CD4-positive, alpha-beta T cell treated with Interleukin-4 for 1 hour (primary cell): ENCODE measurements around the gene PCGF5.
"Not testable (repeated sequence)": the region's sequence is repeated elsewhere in the genome, so short reads cannot be mapped to it uniquely, and the experiment has no call there.

ENCODE experiments used
- DNase-seq, 2 donors: peaks; one replicate each; pipeline ENCODE4 v3.0.0-alpha.2; 2020 to 2022

Gene PCGF5

DNA sequence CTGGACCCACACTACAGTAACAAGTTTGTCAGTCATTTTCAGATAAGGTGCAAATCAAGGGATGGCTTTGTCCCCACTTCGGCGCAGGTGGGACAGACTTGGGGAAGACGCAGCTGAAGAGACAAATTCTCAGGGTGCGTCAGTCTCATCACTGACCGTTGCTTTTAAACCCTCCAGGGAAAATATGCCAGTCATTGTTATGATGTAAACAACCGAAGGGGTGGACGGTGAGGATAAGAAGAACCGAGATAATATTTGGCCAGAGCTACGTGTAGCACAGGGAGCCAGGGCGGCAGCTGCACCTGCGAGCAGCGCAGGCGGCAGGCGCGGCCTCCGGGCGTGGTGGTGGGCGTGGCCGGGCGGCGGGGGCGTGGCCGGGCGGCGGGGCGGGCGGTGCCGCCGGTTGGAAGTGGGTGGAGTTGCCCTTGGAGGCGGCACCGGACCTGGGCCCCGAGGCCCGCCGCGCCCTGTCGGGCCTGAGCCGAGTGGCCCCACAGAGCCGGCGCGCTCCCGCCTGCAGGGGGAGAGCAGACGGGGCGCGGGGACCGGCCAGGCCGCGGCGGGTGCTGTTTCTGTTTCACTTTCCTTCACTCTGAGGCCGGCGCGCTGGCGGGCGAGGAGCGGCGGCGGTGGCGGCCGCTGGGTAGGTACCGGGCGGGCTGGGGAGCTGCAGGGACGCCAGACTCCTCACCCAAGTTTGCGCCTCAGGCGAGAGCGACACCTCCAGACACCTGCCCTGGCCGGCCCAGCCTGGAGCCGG is at the start of gene PCGF5:
TSS of gene PCGF5 (plus strand) at position 470 of the 760 bp plus-strand sequence. CDS start 2,209 bp downstream, outside the sequence.
- DNase-seq = peak; percentile 94 to 95

DNA sequence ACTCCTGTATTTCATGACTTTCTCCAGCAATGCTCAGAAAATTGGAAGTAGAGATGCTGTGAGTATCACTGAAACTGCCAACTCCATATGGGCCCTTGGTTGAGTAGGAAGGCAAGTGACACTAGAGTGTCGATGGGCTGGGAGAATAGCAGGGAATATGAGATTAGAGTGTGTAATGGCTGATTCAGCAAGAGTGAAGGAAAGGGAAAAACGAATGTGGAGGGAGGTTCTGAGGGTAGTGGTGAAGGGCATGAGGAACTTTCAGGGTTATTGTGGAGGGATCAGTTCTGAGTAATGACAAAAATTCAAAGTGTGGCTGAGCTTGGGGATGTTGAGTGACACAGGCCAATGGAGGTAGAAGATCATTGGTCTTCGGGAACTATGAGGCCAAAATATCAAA is 49.0 kb upstream of the PCGF5 start:
- no peak for DNase-seq

DNA sequence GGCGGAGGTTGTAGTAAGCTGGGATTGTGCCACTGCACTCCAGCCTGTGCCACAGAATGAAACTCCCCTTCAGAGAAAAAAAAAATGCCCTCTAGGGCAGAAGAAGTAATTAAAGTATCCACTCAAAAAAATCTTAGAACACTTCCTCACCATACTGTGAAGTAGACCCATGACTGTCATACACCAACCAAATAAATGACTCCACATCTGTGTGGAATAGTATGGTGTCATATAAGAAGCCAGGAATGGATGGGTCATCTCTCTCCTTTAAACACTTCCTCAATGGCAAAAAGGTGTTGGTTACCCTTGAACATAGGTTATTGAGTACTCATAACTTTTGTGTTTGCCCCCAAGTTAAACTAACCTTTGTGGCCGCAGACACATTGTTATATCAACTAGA is 48.1 kb upstream of the PCGF5 start:
- no peak for DNase-seq

DNA sequence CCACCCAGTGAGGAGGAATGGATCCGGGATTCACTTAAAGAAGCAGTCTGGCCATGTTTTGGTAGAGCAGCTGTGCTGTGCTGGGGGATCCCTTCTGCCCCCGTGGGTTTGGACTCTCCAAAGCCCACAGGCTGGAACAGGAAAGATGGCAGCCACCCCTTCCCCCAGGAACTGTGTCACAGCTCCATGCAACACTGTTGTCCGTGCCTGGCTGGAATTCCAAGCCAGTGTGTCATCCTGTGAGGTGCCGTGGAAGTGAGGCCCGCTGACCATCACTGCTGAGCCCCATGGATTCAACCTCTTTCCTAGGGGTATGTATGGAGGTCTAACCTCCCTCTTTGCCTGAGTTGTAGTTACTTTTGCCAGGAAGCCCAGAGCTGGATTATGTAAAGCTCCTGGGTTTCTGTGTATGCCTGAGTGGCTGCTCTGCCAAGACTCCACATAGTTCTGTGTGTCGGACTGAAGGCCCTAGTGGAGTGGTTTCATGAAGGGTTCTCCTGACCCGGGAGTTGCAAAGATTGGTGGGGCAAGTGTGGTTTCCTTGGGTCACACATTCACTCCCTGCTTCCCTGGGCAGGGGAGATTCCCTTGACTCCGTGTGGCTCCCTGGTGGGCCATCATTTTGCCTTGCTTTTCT is 35.1 kb upstream of the PCGF5 start:
- DNase-seq = no peak

DNA sequence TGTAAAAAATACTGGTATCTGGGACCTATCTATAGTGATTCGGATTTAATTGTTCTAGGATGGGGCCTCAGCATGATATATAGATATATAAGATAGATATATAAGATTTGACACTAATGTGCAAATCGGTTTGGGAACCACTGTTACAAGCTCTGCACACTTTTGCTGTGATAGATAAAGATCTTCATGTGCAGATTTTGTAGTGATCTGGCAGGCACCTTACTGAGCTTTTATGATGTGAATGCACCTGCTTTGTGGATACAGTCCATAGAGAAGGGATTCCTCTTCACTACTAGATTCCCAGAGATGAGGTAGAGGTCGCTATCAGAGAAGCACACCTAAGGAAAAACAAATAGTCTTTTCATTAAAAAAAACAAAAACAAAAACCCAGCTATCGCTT is 33.3 kb upstream of the PCGF5 start:
- DNase-seq = no peak

DNA sequence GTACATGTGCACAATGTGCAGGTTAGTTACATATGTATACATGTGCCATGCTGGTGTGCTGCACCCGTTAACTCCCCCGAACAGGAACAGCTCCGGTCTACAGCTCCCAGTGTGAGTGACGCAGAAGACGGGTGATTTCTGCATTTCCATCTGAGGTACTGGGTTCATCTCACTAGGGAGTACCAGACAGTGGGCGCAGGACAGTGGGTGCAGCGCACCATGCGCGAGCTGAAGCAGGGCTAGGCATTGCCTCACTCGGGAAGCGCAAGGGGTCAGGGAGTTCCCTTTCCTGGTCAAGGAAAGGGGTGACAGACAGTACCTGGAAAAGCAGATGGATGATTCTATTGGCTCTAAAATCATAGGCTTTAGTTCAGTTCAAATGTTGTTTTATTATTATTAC is 32.5 kb upstream of the PCGF5 start:
- DNase-seq = not testable (repeated sequence)

DNA sequence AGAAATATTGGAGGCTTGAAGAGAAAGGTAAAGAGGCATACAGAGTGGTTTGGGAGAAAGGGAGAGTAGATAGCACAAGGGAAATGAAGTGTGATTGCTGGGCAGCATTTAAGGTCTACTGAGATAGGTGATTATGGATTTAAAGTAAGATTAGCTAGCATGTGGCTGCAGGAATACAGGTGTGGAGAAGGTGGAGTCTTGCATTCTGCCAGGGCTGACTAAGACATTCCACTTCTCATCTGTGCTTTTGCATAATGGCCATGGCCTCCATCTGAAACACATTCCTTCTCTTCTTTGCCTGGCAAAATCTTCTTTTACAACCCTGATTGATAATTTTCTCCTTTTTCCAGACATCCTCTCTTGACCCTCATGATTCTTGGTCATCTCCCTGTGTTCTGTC is 31.6 kb upstream of the PCGF5 start:
- DNase-seq = no peak

DNA sequence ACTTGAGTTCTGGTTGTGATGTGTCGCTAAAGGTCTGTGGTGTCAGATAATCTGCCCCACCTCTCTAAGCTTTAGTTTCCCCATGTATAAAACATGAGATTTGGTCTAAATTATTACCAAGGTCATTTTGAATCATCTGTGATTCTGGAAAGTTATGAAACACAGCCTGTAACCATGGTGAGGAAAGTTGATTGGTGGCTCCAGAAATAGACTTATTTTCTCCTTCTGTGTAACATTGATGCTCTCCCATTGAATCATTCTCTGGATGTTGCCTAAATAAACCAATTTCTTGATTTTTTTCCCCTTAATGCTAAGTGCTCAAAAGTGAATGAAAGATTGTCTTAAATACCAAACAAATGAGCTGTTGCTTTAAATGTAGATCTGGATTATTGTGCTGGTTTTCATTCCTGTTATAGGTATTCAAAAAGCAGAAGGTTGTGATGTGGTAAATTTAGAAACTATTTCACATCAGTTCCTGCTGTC is 30.0 kb upstream of the PCGF5 start:
- DNase-seq = no peak

DNA sequence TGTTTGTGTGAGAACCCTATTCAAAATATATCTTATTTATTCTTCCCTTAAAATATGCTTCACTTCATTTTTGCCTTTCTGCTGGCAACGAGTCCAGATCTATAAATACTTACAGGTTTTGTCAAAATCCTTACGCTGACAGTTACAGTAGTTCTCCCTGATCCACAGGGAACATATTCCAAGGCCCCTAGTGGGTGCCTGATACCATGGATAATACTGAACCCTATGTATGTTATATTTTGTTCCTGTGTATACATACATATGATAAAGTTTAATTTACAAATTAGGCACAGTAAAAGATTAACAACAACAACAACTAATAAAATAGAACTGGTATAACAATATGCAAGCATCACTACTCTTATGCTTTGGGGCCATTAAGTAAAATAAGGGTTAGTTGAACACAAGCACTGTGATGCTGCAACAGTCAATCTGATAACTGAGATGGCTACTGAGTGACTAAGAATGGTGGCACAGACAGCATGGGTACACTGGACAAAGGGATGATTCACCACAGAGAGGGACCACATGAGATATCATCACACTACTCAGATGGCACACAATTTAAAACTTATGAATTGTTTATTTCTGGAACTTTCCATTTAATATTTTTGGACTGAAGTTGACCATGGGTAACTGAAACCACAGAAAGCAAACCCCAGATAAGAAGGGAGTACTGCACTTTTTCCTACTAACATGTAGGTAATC is 29.4 kb upstream of the PCGF5 start:
- no peak for DNase-seq

DNA sequence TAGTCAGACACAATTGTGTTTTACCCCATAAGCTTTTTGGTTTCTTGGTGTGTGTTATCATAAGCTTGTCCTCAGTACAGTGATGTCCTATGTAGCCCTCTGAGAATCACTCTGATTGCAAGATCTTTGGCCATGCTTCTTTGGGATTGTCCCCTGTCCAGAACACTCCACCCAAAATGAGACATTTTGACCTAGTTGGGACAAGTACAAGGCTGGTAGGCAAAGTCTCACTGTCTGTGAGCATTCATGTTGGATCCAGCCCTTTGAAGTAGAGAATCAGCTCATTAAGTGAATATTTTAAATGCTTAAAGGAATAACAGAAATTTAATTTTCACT is 28.9 kb upstream of the PCGF5 start:
- no peak for DNase-seq

DNA sequence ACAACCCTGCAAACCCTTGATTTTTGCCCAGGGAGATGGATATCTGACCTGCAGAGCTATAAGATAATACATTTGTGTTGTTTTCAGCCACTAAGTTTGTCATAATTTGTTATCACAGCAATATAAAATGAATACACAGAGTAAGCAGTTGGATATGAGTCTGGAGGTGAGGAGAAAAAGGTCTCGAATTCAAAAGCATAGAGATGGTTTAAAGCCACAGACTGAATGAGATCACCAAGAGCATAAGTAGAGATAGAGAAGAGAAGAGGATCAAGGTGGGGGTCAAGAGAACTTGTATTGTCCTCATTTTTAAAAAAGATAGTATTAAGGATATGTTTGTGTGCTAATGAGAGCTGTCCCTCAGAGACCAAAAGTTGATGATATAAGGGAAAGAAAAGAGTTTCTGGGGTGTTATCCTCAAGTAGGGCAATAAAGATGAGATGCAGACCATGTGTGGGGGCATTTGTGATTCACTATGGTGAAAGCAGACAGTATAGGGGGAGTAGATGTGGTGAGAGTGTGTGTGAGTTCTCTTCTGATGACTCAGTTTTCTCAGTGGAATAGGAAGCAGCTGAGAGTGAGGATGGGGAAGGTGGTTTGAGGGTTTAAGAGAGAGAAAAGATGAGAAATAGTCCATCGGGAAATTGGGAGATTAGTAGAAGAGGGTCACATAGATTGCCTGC is 25.8 kb upstream of the PCGF5 start:
- DNase-seq = no peak

DNA sequence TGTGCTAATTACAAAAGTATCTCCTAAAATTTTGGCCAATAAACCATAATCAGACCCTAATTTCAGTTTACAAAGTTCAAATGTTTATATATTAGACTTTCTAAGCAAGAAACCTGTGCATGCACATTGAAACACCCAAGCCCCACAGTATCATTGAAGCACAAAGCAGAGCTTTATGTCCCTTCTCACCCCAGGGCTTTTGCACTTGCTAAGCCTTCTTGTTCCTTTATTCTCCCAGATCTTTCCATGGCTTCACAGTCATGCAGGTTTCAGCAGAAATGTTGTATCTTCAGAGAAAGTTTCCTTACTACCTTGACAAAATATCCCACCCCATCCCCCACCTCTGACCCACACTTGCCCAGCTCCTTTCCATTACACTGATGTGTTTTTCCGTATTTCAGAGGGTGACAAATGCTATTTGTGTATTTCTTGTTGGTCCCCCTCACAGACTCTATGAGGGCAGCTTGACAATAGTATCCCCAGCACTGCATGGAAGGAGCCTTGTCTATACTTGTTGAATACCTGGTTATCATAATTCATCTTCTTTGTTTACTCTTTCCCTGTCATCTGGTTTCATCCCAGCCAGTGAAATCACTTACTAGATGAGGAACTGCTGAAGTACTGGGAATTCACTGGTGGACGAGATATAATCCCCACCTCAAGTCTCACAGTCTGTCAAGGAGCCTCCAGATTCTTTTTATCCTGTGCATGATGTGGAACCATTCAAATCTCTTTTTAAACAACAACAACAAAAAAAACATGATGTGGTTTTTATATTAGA is 24.0 kb upstream of the PCGF5 start:
- no peak for DNase-seq

DNA sequence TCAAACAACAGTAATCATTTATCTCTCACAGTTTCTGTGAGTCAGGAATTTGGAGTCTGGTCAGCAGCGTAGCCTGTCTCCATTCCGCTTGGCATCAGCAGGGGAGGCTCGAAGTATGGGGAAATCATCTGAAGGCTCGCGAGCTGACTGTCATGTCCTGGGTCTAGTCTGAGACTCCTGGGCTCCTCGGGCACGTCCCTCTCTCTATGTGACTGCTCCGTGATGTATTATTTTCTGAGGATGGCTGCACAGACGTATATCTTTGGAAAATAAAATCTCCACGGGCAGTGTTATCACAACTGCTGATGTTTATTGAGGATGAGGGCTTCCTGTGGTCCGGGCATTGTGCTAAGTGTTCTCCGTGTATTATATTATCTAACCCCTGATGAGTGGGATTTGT is 23.3 kb upstream of the PCGF5 start:
- no peak for DNase-seq

DNA sequence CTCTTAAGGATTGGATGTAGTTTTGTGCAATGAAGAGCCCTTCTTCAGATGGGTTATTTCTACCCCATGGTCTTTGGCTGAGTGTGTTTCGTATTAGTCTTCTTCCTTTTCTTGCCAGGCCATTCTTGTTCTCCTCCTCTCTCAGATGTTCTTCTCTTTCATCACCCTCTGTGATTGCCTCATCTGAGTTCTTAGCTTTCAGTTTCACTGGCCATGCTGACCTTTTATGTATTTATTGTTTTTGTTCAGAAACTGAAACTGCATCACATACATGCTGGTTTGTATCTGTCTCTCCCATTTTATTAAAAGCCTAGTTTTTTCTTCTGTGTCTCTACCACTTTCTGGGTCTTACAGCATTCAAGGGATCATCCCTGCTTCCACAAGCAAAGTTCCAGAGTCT is 21.7 kb upstream of the PCGF5 start:
- peak in 1 of 2 donors; percentile 59 for DNase-seq

DNA sequence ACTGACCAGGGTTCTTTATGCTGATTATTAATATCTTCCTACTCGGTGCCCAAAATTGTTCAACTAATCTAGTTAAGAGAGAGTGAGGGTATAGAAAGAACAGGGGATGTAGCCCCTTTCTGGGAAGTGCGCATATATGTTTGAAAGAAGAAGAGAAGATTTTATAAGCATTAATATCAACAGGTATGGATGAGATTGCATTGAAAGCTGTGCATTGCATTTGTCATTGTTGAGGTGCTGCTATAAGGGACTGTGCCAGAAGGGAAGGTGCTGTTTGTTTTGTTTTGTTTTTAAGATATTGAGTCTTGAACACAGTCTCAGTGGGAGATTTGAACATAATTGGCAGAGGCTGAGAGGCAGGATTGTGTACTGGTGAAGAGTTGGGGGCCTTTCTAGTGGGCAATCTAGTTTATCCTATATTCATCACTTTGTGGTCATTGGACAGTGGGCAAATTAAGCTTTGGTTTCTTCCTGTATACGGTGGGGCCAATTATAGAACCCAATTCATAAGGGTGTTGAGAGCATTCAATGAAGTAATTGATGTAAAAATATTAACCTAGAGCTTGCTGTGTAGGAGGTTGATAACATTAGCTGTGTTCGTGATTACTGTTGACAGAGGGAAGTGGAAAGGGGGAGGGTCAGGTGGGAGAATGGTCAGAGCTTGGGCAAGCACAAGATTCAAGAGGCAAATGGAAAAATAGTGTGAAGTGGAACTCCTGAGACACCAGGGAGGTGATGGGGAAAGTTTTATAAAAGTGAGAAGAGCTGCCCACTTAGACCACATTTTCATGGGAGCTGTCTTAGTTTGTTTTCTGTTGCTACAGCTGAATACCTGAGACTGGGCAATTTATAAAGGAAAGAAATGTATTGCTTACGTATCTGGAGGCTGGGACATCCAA is 19.9 kb upstream of the PCGF5 start:
- no peak for DNase-seq

DNA sequence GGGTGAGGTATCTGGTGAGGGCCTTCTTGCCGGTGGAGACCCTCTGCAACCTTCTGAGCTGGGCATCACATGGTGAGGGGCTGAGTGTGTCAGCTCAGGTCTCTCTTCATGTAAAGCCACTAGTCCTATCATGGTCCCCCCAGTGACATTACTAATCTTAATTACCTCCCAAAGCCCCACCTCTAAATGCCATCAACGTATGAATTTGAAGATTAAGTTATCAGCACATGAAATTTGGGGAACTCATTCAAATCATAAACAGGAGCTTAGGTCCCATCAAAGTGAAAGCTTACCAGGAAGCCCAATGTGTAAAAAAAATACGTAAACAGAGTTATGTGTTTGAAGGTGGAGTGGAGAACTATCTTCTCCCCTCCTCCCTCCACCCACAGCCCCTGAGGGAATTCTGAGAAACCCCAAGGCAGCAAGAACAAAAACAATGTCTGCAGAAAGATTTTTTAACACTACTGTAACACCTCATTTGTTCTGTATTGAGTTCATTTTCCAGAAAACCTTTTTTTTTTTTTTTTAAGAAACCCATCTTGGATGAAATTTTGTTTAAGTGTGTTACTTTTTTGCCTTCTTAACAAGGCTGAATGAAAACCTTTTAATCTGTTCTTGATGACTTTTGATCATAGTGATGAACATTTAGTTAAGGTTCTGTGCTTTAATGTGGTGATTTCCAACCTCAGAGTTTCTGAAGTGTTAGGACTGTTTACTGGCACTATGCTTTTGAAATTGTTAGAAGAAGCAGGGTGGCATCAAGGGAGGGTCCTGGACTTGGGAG is 19.1 kb upstream of the PCGF5 start:
- peak; percentile 73 to 74 for DNase-seq

DNA sequence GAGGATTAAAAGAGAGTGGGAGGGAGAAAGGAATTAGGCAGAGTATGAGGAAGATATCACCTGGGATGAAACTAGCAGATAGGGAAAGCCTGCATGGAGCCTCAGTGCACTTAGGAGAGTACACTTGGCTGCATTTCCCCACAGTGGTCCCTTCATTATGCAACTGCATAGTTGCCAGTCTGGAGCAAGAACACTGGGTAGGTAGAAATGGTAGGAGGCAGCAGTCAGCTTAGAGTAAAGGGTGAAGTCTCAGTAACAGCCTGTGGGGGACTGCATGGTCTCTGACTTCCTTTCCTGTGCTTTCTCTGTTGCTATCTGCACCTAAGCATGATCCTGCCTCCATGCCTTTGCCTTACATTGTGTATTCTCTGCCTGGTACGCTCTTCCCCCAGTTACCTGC is 14.0 kb upstream of the PCGF5 start:
- DNase-seq = no peak

DNA sequence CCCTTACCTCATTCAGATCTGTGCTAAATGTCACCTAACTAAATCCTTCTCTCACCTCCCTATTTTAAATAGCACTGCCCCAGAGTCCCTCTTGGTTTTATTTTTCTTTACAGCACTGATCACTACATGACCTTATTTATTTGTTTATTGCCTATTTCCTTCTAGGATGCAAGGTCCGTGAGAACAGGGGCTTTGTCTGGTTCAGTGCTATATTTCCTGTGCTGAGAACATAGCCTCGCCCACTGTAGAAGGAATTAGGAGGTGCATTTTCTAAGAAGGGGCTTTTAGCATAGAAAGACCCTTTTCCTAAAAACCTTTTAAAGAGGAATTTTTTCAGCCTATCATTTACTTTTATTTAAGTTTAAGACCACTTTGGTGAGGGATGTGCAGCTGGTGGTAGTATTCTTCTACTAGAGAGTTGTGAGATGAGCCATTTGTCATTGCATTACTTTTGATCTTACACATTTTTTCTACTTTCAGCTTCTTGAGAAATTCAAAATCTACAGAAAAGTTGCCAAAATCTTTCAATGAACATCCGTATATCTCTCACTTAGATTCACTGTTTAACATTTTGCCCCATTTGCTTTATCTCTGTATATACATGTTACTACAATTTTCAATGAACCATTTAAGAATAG is 13.5 kb upstream of the PCGF5 start:
- no peak for DNase-seq

DNA sequence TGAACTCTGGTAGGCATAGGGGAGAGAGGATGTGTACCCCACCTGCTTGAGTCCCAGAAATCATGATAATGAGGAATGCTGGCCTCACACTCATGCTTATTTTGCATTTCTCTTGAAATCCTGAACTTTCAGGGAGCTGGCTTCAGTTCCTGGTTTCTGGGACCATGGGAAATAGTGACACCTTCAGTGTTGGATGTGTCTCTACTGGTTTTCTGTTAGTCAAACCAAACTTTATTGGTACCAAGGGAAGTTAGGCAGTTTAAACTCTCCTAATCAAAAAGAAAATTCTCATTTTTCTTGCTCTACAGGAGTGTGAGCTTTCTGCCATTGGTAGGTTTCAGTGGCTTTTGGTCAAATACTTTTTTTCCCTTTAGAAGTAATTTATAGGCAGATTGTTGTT is 11.8 kb upstream of the PCGF5 start:
- no peak for DNase-seq

DNA sequence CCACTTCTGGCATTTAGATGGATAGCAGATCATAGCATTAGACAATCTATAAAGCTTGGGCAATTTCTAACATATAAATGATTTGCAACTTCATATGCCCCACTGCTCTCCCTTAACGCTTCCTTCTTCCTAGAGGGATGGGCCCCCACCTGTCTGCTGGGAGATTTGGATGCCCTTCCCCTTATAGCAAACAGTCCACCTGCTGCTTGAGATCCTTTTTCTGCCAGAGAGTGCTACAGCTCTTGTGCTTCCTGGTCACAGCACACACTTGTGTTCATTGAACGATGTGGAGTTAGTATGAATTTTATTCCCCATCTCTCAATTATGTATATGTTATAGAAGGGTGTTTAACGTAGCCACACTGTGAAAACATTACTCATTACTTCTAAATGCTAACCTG is 10.4 kb upstream of the PCGF5 start:
- no peak for DNase-seq
